Activated CD4-positive, alpha-beta T cell treated with anti-CD3 and anti-CD28 coated beads for 4 hours (primary cell): ENCODE measurements around the gene FAT2.
"Not testable (repeated sequence)": the region's sequence is repeated elsewhere in the genome, so short reads cannot be mapped to it uniquely, and the experiment has no call there.

Experiments used
- DNase-seq, 2 donors: peaks; one replicate each; pipeline ENCODE4 v3.0.0-alpha.2; 2020

FAT2 gene

DNA sequence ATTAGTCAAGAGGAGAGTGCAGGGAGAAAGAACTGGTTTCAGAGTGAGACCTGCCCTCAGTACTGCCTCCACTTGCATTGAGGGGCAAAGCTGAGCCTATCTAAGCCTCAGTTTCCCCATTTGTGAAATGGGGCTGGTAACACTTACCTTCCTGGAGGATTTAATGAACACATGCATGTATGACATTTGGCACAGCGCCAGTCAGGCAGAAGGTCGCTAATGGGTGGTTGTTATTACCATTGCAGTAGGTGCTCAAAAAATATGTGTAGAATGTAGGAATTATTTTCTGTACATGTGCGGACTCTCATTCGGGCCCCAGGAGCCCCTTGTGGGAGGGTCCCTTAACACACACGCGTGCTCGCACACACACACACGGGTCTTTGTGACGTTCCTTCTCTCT lies 10.9 kb downstream of the FAT2 start:
- DNase-seq: no peak

DNA sequence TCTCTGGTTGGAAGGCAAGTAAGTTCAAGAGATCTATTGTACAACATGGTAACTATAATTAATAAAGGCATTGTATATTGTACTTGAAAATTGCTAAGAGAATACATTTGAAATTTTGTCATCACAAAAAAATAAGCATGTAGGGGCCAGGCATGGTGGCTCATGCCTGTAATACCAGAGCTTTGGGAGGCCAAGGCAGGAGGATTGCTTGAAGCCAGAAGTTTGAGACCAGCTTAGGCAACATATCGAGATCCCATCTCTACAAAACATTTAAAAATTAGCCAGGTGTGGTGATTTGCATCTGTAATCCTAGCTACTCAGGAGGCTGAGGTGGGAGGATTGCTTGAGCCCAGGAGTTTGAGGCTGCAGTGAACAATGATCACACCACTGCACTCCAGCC lies 12.0 kb downstream of the FAT2 start:
- DNase-seq: not testable (repeated sequence)

DNA sequence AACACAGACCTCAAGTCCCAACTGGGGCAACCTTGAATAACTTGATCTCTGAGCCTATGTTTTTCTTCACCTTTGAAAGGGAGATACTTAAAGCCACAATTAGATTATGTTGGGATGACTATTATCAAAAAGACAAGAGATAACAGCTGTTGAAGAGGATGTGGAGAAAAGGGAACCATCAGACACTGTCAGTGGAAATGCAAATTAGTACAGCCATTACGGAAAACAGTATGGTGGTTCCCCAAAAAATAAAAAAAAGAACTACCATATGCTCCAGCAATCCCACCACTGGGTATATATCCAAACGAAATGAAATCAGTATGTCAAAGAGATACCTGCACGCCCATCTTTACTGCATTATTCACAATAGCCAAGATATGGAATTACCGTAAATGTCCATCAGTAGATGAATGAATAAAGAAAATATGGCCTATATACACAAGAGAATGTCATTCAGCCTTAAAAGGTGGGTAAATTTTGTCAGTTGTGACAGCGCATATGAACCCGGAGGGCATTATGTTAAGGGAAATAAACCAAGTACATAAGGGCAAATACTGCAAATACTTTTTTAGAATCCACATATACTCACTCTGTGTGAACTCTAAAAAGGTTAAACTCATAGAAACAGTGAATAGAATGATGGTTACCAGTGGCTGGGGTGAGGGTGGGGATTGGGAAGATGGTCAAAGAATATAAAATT lies 12.7 kb downstream of the FAT2 start:
- no peak for DNase-seq

DNA sequence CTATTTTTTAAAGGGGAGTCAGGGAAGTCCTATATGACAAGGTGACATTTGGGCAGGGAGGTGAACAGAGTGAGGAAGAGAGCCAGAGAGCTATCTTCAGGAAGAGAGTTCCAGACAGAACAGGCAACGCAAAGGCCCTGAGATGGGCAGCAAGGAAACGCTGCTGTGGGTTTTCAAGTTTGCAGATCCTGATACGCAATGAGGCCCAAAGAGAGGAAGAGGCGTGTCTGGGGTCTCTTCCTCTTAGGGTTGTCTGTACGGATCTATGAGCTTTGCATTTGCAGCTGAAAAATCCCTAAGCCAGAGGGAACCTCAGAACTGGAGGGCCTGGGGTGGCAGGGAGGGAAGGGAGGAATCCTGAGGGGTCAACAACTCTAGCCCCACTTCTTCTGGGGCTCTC lies 13.6 kb downstream of the FAT2 start:
- DNase-seq: no peak

DNA sequence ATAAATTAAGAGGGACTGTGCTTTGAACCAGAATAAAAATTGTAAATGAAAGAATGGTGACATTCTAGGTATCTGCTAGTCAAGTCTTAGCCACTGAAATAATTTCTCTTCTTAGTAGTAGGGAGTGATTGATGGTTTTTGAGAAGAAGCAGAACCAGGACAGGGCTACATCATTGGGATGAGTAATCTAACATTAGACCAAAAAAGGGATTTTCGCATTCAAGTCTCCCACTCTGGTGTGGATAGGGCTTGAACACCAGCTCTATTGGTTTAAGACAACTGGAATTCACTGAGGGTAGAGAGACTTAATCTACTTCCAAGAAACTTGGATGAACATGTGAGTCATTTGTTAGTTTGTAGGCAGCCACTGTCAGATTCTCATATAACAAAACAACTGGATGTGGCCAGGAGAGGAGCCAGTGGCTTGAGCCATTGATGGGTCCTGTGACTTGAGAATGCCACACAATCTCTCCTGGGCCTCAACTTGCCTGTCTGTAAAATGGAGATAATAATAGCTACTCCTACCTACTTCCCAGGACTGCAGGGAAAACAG lies 16.6 kb downstream of the FAT2 start:
- DNase-seq: no peak

DNA sequence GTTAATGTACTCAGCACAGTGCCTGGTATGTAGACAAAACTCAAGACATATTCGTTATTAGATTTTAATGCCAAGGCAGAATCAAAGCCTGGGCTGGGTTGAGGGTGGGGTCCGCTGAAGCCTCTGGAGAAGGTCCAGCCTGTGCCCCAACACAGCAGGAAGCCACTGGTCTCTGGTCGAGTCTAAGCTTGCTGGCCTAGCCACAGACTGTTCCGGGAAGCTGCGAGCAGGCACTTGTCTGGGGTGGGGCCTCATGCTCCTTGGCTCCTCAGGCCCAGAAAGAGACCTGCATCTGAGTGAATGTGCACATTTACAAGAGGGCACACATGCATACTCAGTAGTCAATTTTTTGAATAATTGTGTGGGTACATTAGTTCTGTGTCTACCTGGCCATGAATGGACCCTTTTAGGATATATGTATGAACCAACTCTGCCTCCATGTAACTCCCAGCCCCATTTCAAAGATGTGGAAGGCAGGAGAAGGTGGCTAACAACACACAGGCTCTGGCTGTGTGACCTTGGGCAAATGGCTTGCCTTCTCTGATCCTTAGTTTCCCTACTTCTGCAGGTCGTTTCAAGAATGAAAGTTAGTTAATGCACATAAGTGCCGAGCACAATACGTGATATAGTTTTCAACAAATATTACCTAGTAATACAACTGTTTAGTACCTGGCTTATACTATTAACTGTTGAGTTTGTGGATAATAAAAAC lies 18.3 kb downstream of the FAT2 start:
- DNase-seq: no peak

DNA sequence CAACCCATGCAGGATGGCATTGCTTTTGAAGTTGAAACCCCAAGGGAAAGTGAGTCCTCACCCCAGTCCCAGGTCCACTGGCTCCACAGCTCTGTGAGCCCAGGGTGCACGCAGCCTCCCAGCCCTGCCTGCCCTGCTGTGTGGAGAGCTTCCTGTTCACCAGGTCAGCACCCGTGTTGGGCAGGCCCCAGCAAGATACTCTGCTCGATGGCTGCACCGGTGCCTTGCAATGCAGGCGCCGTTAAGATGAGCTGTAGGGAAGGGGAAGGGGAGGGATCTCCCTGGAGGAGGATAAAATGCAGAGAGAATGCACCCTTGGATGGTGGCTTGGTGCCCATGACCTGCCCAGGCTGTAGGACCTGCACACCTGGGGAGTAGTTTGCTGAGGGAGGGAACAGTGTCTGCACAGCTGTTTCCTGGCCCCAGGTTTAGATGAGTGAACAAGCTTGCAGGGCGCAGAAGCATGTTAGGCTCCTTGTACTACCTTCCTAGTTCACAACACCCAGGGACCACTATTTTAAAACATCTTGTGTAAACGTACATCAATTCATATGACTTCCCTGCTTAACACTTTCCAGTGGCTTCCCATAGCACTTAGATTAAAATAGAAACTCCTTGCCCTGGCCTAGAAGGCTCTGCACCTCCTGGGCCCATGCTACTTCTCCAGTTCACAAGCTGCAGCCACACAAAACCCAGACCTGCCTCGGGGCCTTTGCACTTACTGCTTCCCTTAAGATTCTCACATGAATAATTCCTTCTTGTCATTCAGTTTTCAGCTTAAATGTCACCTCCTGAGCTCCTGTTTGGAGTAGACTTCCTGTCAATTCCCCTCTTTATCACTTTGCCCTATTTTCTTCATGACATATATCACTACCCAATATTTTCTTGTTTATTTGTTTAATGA lies 19.6 kb downstream of the FAT2 start:
- DNase-seq: no peak

DNA sequence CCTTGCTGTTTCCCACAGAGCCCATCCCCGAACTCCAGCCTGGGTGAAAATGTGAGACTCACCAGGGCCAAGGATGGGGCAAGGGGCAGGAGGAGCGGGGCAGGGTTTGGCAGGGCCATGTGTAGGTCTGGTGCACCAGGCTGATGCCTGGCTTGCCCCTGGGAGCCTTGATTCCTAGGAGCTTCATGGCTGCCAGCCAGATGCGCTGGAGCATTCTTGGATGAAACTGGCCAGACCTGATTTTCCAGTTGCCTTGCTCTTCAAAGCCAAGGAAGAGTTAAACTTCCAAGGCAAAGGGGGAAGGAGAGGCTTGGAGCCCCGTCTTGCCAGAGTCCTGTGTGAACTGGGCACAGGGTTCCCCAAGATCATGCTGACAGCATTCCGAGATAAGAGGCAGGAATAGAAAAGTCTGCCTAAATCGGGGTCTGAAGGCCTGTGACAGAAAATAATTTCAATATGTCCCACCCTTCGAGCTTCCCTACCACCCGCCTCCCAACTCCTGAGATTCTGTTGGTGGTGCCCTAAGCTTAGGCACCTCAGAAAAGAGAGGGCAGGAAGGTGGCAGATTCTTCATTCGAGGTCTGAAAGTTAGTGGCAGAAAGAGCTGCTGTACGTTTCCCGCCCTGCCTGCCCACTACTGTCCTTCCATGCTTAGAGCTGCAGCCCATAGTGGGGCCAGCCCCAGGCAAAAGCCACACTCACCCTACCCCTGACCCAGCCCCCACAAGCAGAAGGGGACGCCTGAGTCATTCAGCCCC lies 20.4 kb downstream of the FAT2 start:
- no peak for DNase-seq

DNA sequence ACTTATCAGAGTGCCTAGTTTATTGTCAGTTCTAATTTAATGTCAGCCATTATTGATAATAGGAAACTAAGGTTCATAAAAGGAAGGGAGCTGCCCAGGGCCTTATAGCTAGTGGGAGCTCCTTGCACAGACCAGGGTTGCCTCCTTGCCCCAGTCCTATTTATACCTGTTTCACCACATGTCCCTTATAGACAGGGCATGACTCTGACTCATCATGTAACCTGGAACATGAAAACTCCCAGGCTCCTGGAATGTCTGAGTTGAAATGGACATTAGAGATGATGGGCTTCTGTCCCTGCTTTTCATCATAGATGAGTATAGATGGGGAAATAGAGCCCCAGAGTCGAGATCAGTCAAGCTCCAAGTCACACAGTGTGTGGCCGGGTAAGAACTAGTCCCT lies 21.1 kb downstream of the FAT2 start:
- DNase-seq: no peak

DNA sequence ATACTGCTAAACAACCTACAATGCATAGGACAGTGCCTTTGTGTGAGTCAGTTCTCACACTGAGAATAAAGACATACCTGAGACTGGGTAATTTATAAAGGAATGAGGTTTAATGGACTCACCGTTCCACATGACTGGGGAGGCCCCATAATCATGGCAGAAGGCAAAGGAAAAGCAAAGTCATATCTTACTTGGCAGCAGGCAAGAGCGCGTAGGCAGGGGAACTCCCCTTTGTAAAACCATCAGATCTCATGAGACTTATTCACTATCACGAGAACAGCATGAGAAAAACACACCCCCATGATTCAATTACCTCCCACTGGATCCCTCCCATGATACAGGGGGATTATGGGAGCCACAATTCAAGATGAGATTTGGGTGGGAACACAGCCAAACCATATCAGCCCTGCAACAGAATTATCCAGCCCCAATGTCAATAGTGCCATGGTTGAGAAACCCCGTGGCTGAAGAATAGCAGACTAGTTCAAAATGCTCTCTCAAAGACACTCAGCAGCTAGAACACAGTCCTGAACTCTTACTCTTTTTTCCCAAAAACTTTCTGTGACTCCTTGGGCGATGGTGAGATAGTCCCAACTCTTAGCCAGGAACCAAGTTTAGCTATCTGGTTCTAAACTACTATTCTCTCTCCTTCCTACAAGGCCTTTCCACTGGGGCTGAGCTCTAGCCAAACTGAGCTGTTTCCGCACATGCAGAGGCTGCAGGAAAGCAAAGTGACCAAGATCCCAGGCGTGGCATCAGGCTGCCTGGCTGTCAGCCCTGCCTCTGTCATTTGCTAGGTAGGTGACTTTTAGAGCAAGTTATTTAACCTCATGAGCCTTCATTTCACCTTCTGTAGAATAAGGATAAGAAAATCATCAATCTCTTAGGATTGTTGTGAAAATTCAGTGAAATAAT lies 21.7 kb downstream of the FAT2 start:
- no peak for DNase-seq

DNA sequence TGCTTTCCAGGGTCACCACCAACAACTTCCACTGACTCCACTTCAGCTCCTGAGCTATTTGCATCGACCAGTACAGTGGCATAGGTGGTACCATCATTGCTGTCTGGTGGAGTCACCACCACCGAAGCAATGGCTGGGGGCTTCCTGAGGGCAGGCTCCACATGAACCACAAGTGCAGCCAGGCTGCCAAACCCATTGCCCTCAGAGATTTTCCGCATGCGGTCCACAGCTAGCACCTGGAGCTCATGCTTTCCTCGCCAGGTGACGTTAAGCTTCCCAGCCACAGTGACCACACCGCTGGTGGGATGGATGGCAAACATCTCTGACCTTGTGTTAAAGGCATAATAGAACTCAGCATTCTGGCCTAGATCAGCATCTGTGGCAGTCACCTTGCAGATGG lies 23.1 kb downstream of the FAT2 start:
- DNase-seq: no peak

DNA sequence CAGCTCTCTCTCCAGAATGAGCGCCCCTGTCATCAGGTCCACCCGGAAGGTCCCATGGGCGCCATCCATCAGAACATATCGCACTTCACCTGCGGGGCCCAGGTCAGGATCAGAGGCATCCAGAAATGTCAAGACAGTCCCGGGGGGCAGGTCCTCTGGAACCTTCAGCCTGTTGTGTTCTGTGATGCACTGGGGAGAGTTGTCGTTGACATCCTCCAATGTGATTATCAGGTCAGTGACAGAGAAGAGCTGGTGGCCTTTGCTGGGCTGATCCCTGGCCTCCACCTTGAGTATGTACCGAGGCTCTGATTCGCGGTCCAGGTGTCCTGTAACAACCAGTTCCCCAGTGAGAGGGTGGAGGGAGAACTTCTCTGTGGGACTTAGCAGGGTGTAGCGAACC lies 25.2 kb downstream of the FAT2 start:
- DNase-seq: no peak

DNA sequence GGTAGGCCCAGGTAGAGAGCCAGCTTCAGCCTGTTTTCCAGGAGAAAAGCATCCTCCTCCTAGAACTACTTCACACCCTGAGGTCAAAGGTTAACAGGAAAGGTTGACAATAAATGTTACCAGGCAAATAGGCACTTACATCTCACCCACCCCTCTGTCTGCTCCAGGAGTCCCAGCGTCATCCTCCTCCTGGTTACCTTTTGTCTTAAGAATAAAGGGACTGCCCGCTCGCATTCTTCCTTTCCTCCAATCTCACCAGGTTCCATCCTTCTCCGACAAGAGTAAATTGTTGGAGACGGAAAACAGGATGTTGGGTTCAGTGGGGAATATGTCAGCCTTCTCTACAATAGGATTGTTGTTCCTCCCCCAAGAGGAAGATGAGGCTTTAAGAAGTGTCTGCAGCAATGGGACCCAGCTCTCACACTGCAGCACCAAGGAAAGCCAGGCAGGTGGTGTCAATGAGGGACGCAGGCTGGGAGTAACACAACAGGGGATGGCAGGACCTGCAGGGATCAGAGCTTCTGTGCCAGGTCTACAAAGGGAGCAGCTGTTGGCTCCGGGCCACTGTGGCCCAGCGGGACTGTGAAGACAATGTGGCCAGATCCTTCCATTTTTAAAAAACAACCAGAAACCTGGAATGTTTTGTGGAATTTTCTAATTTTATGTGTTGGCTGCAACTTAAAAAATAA lies 29.0 kb downstream of the FAT2 start:
- no peak for DNase-seq

DNA sequence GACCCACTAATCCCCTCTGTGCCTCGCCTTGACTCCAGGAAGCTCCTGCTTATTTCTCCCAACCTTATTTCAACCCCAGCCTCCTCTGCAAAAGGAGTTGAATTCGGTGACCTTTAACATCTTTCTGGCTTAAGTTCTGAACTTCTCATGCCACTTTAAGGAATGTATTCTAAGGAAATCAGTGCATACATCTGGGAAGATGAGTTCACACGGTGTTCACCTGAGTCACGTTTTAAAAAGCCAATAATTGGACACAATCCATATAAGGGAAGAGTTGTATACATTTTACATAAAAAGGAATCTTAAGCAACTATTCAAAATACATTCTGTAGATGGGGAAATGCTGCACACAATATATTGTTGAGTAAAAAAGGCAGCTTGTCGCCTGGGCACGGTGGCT lies 33.2 kb downstream of the FAT2 start:
- DNase-seq: no peak

DNA sequence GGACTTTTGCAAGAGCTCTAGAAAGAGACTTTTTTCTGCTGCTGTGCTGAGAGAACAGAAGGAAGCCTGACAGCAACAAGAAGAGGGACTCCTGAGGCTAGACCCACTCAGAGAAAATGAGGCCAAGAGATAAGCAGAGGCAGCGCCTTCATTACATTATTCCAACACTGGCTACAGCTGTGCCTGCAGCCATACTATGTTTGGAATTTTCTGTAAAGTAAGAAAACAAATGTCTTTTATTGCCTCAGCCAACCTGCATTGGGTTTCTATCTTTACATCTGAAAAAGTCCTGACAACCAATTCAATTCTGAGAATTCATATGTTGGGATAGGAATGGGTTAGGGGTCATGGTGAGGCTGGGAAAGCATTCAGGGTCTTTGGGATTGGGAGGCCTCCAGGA lies 33.7 kb downstream of the FAT2 start:
- DNase-seq: no peak

DNA sequence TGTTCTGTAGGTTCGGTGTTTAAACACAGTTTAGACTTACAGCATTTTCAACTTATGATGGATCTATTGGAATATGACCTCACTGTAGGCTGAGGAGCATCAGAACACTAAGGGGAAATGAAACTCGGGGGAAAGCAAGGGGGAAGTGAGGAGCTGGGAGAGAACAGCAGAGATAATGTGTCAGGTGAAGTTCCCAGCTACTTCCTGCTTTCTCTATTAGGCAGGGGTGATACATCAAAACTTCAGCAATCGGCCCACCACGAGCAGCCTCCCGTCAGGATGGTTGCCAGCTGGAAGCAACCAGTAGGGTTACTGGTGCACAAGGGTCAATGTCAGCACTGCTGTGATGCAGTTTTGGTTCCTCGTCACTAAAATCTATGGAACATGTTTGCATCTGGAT lies 34.3 kb downstream of the FAT2 start:
- no peak for DNase-seq

DNA sequence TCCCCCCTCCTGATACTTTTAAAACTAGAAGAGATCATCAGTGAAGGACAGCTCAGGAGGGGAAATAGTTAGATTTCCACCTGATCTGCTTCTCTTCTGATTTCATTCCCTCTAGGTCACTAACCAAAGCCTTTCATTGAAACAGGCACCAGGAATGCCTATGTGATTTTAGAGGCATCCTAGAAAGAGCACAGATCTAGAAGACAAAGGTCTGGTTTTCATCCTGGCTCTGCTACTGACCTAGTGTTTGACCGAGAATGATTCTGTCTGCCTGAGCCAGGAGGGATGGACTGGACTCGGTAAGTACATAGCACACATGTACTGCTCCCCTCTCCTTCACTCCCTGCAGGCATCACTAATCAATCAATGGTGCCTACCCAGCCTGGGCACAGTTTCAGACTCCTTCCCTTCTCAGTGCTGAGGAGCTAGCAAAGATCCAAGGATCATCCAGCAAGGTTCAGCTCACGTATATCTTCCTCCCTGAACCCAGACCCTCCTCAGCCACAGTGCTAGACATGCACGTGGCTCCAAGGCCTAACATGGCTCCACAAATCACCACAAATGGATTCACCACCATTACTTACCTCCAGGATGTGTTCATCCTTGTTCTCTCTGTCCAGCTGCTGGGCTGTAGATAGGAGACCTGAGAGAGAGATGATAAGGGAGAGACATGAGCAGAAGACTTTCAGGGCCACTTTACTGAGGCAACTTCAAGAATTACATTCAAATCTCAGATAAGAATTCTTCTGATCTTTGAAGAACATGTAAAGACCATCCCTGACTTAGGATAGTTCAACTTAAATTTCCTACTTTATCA lies 35.2 kb downstream of the FAT2 start:
- DNase-seq: no peak

DNA sequence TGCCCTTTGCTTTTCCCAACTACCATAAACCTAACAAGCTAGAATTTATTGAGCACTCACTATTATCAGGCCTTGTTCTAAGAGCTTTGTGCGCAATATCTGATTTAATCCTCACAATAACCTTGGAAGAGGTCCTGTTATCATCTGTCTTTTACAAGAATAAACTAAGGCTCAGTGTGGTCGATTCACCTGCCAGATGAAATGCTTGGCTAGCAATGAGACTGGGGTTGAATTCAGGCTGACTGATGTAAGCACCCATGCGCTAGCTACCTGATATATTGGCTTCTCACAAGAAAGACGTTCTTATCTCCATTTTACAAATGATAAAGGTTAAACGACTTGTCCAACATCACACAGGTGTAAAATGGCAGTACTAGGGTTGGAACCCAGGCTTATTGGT lies 37.4 kb downstream of the FAT2 start:
- no peak for DNase-seq

DNA sequence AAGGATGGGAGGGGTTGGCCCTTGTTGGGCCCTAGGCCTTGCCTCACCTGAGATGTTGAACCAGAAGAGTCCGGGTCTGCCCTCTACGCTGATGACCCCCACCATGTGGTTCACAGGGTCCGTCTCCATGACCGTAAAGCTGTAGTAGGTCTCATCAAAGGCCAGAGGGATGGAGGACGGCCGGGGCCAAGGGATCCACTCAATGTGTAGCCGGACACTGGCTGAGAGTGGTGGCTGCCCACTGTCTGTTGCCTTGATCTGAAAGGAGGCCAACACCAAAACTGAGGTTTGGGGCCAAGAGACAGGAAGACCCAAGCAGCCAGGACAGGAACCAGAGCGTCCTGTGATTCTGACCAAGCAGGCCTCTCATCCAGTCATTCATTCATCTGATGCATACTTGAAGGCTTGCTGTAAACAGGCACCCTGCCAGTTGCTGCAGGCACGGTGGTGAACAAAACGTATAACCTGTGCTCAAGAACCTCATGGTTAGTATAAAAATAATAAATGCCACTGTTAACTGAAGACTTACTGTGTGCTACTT lies 37.9 kb downstream of the FAT2 start:
- DNase-seq: no peak

DNA sequence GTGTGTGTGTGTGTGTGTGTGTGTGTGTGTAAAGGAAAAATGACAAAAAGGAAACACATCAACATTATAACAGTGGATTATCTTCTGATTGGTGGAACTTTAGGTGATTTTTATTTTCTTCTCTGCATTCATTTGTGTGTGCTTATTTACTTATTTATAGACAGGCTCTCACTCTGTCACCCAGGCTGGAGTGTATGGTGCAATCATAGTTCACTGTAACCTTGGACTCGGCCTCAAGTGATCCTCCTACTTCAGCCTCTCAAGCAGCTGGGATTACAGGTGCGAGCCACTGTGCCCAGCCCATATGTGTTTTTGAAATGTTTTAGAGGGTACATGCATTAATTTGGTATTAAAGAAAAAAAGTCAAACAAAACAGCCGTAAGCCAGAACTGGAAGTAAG lies 39.1 kb downstream of the FAT2 start:
- no peak for DNase-seq
